Ecto neural progenitor cell (in vitro differentiated cells): ENCODE data around the gene DPYD.

Experiments used
- DNase-seq: peaks from one replicate; pipeline ENCODE4 v3.0.0-alpha.2; 2018; ENCODE audit warnings: low spot score

DPYD gene

DNA sequence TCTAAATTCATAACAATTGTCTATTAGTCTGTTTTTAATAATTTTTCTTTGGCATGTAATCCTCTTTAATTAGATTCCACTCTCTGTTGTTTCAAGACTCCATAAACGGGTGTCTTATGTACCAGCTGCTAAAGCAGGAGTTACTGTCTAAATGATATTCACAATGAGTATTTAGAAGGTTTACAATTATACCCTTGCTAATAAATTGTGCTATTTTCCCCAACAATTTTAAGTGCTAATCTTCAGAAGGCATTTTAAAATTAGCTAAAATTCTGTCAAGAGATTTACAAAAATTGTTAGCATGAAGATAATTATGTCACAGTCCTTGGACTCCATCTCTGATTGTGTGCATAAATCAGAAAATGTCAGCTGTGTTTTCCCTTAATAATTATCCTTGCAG, 83.7 kb downstream of the DPYD start:
- no peak for DNase-seq

DNA sequence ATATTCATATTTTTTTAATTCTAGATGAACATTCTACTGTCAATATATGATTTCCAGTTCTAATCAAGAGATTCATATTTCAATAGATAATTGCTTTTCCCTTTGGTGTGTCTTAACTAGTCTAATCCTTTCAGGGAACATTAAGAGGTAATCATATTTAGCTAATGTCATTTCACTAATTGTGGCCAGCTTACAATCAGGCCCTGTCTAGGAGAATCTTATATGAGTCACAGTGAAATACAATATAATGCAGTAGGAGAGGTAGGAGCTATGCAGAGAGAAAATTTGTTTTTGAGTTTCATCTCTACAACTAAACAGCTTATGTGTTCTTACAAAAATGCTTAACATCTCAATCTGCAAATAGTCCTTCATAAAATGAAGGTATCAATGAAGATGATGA, 85.9 kb downstream of the DPYD start:
- no peak for DNase-seq

GRCh38 chr1:97833881-97834280, 87.0 kb downstream of the DPYD start:
- no peak for DNase-seq

GRCh38 chr1:97832481-97832880, 88.4 kb downstream of the DPYD start:
- no peak for DNase-seq

DNA sequence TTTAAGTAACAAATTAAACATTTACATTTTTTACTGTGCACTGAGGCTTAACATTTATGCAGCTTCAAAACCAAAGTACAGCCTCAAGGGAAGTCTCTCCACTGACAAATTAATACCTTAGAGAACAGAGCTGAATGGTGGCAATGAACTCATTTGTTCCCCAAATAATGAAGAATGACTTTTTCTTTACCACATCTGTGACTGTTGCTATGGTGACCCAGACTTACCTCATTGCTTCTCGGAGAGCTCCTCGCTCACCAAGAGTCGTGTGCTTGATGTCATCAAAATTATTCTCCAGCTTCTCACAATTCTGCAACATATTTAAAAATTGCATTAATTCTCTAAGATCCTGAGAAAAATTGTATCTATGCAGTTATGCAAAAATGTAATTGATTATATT, 92.9 kb downstream of the DPYD start:
- DNase-seq = no peak

DNA sequence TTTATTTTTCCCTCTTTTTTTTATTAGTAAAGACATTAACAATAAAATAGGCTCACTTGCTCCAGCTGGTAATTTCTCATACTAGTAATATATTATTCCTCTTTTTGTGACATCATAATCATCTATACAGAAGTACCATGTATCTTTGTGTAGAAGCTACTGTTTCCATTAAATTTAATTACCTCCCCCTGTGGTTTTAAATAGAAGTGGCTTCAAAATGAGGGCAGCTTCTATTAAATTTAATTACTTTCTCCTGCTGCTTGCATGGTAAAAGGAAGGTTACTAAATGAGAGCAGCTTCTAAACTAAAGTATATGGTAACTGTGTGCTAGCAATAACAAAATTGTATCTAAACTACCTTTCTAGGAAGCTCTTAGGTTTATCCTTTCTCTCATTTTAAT, 94.0 kb downstream of the DPYD start:
- no peak for DNase-seq

DNA sequence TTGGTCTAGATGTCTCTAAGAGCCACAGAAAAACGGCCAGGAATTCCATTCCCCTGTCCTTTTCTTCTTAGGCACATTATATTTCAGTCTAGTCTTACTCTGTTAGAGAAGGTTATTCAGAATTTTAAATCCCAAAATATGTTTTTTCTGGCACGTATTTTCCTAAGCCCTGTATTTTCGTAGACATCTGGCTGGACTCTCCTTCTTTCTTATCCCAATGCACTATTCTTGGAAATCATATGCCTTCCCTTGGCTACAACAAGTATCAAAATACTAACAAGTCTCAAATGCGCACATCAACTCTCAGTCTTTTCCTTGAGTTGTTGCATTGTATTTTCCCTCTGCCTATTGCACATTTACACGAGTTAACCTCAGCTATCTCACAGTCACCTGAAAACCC, 96.2 kb downstream of the DPYD start:
- no peak for DNase-seq

- DNase-seq = no peak
Measured at GRCh38 chr1:97824200-97824599, 96.6 kb downstream of the DPYD start.

DNA sequence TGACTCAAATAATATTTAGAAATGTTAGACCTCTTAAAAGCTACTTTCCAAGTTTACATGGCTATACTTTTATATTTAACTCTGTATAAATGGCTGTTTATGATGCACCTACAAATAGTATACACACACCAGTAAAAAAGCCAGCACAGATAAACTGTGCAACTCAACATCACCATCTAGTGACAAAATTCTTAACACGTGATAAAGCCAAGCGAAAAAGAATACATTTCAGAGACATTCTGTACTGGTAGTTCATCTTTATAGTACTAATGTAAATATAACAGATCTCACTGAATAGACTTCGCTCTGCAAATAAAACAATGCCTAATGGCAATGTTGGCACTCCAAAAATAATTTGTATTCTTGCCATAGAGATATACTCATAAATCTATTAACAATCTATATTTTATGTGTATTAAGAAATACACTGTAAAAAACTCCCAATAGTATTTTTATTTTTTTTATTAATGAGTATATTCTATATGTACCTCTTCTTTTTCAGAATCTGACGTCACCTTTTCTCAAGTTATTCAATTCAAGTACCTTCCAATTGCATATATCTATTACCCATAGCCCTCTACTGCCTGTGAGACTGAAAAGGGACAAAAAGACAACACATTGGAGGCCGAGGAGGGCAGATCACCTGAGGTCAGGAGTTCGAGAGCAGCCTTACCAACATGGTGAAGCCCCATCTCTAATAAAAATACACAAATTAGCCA, 100.2 kb downstream of the DPYD start:
- DNase-seq = no peak

DNA sequence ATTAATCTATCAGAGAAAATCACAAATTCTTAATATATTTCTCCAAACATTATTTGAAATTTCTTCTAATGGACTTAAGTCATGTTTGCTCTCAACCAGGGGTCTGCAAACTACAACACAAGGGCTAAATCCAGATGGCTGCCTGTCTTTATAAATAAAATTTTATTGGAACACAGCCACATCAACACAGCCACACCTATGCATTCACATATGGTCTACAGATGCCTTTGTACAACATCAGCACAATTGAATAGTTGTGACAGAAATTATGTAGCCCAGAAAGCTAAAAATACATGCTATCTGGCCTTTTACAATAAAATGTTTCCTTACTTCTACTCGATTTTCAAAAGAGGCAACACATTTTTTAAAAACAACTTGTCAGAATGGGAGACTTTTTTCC, 103.9 kb downstream of the DPYD start:
- DNase-seq = no peak

- DNase-seq = no peak
Measured at GRCh38 chr1:97814804-97815203, 106.0 kb downstream of the DPYD start.

GRCh38 chr1:97814121-97814520, 106.7 kb downstream of the DPYD start:
- DNase-seq = no peak

DNA sequence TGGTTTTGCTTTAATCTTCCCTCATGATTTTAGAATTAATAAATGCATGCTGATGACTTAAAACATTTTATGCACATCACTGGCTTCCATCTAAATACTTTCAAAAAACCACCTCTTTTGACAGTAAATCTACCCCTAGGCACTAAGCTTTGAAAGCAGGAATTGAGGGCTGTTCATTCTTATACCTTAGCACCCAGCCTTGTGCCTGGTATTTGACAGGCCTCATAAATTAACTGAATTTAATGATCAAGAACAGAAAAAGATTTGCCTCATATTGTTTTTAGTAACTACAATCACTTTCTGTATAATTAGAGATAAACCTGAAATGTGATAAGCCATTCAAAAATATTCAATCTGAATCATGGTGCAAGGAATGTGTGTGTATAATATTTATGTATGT, 108.8 kb downstream of the DPYD start:
- no peak for DNase-seq

- no peak for DNase-seq
Measured at GRCh38 chr1:97806996-97807520, 113.8 kb downstream of the DPYD start.

GRCh38 chr1:97806326-97806725, 114.5 kb downstream of the DPYD start:
- no peak for DNase-seq

DNA sequence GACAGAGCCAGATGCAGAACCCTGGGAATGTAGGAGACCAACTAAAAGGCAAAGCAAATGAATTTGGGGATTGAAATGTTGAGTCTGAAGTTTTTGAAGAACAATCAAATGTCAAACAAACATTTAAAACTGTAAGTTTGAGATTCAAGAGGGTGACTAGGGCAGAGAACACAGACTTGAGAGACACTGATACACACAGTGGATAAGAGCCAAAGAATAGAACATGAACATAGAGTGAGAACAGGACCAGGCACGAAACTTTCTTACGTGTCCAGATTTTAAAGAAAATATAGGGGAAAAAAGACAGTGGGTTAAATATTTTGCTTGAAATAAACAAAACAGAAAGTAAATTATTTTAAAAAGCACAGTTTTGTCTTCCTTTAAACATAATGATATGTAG, 115.7 kb downstream of the DPYD start:
- no peak for DNase-seq

GRCh38 chr1:97803026-97803425, 117.8 kb downstream of the DPYD start:
- no peak for DNase-seq

DNA sequence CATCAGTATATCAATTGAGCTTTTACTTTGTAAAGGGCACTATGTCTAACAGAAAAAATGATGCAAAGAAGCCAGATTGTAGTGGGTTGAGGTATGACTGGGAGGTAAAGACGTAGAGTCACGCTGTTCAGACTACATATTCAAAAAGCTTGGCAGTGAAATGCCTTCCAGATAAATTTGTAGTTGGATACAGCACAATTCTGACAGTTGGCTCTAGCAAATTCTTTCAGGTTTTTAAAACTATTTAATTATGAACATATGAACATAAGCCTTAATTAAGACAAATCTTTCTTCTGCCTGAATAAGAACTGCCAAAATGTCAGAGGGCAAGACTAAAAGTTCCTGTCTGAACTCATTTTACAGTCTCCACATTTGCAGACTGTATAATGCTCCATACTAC, 118.8 kb downstream of the DPYD start:
- no peak for DNase-seq

DNA sequence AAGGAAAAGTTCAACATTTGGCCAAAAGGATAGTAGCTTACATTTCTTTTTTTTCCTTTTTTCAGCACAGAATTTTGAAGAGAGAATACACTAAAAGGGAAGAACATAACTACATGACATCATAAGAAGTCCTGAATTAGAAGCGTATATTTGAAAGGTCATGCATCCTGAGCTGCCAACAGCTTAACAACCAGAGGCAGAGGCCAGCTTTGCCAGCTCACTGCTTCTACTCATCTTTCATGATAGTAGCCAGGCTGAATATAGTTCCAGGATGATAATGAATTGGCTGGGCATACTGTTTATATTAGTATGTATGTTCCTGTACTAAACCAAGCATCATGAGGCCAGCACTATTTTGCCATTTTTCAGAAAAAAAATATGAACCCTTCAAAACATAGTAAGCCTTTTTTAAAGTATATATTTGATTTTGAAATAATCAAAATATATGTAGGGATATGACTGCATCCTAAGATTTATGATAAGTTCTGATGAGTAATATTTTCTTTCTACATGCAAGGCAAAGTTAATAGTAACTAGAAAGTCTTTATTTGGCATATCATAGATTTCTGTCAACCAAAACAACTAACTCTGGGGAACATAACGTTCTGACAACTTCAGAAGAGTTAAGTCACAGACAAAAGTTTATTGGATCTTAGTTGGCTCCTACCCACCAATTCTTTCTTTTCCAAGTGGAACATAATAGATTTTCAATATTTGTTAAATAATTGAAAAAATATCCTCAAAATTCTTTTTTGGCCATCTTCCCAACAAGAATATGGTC, 123.2 kb downstream of the DPYD start:
- no peak for DNase-seq

GRCh38 chr1:97796711-97797110, 124.1 kb downstream of the DPYD start:
- DNase-seq = no peak

DNA sequence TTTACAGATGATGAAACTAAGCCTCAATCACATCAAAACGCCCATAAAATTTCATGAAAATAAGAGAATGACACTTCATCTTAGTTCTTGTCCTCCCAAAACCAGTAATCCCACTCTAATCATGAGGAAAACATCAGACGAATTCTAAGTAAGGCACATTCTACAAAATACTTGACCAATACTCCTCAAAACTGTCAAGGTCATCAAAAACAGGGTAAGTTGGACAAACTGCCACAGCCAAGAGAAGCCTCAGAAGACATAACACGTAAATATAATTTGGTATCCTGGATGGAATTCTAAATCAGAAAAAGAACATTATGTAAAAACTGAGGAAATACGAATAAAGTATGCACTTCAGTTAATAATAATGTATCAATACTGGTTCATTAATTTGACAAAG, 128.2 kb downstream of the DPYD start:
- no peak for DNase-seq

DNA sequence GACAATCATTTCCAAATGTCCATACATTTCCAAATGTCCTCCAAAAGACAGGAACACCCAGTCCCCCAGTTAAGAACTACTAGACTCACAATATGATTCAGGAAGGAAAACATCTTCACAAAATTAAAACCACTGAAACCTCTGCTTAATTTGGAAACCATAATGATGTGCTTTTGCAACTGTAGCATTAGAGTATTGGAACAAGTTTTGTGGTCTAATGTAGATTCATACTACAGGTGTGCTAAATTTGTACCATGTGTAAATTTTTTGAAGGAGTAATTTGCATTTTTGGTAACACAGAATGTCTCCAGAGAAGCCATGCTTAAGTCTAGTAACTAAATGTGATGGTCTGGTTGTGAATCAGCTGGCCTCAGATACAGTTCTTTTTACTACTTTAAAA, 129.6 kb downstream of the DPYD start:
- no peak for DNase-seq

GRCh38 chr1:97787231-97787630, 133.6 kb downstream of the DPYD start:
- DNase-seq = no peak

DNA sequence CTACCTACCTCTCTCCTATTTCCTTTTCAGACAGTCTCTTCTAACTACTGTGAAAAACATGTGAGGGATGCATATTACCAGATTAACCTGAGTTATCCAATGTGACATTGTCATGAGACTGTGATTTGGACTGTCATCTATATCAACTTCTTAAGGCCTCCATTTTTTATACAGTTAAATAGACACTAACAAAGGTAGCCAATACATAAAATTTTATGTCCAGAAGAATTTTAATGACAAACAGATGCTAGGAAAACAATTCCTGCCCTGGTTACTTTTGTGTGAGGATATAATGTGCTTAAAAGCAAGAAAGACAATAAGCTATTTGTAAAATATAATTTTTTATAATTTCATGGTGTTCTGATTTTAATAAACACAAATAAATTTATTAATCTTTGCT, 136.2 kb downstream of the DPYD start:
- no peak for DNase-seq
